GM18909 (cell line): ENCODE measurements around the gene INPP5A.
"Not testable (repeated sequence)": the region's sequence is repeated elsewhere in the genome, so short reads cannot be mapped to it uniquely, and the experiment has no call there.

Experiments used
- ATAC-seq: cut with Tn5 transposase; IDR thresholded peaks from one replicate; pipeline ENCODE4 v1.9.1; 2021; ENCODE audit warnings: mild to moderate bottlenecking; ENCODE audit not compliant: unreplicated experiment, poor library complexity

The INPP5A gene, protein sequence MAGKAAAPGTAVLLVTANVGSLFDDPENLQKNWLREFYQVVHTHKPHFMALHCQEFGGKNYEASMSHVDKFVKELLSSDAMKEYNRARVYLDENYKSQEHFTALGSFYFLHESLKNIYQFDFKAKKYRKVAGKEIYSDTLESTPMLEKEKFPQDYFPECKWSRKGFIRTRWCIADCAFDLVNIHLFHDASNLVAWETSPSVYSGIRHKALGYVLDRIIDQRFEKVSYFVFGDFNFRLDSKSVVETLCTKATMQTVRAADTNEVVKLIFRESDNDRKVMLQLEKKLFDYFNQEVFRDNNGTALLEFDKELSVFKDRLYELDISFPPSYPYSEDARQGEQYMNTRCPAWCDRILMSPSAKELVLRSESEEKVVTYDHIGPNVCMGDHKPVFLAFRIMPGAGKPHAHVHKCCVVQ

DNA sequence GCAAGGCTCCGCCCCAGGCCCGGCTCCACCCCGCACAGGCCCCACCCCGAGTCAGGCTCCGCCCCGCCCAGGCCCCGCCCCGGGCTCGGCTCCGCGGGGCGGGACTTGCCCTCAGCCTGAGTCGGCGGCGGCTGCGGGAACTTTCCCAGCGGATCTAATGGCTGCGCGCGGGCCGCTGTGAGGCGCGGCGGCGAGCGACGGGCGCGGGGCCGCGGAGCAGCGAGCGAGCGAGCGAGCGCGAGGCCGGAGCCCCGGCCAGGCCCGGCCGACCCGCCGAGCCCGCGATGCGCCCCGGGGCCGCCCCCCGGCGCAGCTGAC lies at the start of gene INPP5A:
Gene INPP5A (plus strand): TSS at position 104 of the 318 bp plus-strand sequence. CDS start 310 bp downstream, outside the sequence.
- ATAC-seq = no peak

DNA sequence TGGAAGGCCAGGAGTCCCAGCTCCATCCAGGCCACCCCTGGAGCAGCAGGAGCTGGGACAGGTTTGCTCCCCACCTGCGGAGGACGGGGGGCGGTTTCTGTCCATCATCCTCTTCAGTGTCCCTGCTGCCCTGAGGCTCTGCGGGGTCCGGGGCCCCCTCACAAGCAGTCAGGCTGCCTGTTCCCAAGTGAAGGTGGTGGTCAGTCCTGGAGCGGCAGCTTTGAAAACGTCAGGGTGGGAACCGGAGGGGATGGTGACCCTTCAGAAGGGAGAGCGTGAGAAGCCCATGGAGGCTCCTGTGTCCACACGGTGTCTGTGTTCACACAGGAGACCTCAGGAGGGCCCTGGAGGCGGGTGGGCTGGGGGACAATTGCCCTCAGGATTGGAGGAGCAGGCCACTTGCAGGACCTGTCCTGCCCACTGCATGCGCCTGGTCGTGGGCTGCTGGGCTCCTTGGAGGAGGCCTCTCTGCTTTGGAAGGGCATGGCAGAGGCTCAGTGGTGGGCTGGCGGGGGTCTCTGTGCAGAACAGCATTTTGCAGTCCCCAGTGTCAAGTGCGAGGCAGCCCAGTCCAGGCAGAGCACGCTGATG lies 49.3 kb upstream of the INPP5A start:
- no peak for ATAC-seq

DNA sequence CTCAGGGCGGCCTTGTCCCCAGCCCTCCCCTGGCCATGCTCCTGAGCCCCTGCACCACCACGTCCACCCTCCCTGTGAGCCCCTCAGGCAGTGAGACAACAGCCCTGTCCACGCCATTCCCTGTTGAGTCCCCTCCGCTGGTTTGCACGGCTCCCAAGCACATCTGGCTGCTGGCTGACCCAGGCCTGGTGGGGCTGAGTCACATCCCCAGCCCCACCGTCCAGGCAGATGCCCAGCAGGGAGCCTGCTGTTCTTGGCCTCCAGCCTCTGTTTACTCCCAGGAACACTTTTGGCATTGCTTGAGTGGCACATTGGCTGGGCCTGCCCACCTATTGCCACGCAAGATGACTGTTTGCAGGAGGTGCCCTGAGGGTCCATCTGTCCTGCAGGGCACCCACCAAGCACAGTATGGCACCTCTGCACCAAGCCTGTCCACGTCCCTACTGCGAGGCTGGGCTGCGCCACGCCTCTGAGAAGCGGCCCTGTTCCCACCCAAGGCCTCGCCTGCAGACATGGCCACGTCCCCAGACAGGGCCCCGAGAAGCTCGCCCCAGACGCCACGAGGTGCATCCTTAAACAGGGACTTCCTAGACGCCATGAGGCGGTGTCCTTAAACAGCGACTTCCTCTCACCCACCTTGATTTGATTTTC lies 48.4 kb upstream of the INPP5A start:
- ATAC-seq = no peak

DNA sequence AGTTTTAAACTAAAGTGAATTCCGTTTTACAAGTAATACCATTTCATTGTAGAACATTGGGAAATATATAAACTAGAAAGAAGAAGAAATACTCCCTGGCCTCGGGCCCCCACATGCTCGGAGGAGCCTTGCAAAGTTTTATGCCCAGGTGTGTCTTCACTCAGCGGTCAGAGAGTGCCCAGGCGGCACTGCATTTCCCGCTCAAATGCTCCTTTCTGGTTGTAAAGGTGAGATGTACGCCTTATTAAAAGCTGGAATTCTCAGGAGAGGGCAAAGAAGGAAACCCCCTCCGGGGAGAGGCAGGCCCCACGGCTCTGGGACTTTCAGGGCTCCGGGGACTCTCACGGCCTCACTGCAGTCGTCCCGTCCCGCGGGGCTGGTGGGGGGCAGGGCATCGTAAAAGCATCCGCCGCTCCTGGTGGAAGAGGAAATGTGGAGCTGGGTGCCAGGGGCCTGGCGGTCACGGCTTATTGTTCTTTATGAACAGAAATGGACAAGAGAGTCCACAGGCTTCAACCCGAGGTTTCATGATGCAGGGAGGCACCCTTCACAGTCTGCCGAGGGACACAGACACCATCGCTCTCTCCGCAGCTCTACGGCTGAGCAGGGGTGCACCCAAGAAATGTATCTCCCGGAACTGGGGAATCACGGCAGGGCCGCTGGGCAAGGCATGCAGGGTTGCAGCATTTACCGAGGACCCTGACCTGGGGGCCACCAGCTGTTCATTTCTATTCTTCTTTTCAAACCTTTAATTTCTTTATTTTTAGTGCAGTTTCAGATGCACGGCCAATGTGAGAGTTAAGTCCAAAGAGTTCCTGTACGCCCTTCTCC lies 47.7 kb upstream of the INPP5A start:
- no peak for ATAC-seq

DNA sequence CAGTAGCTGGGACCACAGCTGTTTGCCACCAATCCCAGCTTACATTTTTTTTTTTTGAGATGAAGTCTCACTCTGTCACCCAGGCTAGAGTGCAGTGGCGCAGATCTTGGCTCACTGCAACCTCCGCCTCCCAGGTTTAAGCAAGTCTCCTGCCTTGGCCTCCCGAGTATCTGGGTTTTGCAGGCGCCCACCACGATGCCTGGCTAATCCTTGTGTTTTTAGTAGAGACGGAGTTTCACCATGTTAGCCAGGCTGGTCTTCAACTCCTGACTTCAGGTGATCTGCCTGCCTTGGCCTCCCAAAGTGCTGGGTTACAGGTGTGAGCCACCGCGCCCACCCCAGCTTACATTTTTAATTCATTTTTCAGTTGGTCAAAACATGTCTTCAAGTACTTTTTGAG lies 46.1 kb upstream of the INPP5A start:
- ATAC-seq = not testable (repeated sequence)

DNA sequence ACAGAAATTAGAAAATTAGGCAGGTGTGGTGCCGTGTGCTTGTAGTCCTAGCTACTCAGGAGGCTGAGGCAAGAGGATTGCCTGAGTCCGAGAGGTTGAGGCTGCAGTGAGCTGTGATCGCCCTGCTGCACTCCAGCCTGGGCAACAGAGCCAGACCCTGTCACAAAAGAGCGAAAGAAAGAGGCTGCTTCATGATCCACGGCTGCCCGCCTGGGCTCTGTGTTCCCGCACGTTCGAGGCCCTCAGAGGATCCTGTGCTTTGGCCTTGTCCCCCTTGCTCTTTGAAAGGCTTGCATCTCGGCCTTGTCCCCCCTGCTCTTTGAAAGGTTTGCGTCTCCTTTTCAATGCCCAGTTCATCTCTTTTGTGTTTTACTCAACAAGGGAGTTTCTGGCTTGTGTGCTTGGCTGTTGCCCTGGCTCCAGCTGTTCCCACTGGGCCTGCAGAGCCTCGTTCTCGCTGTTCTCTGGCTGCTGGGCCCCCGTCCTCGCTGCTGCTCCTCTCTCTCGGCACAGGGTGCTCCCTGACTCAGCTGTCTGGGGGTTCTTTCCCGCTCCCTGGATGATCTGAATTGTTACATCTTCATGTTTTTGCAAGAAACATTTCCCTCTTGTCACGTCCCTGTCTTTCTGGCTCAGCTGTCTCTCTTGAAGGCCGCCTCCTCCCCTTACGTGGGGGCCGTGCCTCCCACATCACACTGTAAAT lies 45.1 kb upstream of the INPP5A start:
- ATAC-seq = no peak

DNA sequence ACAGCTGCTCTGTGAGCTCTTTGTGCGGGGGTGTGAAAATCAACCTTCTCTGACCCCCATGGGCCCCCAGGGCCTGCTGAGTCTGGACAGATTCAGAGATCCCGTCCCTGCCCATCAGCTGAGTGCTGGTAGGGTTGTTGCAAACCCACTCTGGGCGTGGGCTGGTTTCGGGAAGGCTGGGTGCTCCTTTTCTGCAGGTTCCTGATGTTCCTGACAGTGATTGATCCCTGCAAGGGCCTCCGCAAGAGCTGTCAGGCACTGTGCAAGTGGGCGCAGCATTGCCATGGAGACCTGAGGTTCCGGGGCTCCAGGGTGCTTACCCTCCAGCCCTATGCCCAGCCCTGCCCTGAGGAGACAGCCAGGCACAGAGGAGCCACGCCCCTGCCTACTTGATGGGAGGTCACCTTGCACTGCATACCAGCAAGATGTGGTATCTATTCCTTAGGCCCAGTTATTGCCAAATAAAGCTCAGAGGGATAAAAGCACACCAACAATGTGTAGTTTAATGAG lies 44.3 kb upstream of the INPP5A start:
- ATAC-seq = no peak

DNA sequence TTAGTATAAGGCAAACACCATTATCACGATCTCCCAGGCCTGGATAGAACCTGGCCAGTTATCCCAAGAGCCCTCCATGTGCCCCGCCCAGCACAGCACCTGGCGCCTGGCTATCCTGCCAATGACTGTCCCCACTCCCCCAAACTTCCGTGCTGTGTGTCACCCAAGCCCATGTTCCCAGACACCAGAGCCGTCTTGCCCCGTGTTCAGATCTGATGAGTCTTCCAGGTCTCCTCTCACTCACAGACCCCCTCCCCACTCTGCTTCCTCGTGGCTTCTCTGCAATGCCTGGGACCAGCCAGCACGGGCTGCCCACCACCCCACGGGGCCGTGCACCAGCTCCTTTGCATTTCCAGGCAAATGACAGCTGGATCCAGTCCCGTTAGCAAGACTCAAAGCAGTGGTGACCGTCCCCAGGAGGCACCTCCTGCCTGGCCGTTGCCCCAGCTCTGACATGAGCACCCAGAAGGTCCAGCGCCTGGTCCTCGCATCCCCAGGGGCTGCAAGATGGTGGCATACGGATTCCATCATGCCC lies 43.8 kb upstream of the INPP5A start:
- no peak for ATAC-seq

DNA sequence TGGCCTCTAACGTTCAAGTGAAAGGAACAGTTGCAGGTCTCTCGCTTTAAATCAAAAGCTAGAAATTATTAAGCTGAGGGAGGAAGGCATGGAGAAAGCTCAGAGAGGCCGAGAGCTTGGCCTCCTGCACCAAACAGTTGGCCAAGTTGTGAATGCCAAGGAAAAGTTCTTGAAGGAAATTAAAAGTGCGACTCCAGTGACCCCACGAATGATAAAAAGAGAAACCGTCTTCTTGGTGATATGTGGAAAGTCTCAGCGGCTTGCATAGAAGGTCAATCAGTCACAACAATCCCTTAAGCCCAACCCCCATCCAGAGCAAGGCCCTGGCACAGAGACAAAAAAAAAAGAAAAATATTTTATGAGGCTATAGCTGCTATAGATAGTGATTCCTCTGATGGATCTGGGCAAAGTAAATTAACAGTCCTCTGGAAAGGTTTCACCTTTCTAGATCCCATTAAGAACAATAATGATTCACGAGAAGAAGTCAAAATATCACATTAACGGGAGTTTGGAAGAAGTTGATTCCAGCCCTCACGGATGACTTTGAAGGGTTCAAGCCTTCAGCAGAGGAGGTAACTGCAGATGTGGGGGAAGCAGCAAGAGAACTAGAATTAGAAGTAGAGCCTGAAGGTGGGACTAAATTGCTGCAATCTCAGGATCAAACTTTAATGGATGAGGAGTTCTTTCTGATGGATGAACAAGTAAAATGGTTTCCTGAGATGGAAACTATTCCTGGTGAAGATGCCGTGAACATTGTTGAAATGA lies 42.5 kb upstream of the INPP5A start:
- no peak for ATAC-seq

DNA sequence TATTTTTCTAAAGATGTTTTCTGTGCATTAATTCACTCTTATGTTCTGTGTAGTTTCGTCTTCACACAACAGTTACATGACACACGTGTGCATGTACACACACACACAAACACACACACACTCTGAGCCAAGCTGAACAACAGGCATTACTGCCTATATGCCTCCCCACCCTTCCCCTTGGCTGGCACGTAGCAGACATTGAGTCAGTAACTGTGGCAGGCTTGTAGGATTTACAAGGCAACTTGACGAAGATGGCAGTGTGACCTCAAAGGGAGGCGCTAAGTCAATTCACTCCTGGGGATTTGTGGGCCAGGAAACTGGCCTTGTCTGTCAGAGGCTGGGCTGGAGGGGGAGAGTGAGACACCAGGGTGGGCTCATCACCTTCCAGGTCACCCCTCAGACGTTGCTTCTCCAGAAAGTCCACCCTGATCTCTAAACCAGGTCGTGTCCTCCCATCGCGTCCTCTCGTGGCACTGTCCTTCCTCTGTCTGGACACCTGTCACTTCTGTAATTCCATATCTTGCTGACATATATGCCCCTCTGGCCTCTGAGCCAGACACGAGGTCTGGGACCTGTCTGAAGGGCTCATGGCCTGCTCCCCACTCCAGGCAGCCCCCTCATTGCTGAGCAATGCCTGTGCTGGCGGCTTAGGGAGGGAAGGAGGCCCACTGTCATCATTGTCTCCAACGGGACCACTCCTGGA lies 41.1 kb upstream of the INPP5A start:
- ATAC-seq = no peak

DNA sequence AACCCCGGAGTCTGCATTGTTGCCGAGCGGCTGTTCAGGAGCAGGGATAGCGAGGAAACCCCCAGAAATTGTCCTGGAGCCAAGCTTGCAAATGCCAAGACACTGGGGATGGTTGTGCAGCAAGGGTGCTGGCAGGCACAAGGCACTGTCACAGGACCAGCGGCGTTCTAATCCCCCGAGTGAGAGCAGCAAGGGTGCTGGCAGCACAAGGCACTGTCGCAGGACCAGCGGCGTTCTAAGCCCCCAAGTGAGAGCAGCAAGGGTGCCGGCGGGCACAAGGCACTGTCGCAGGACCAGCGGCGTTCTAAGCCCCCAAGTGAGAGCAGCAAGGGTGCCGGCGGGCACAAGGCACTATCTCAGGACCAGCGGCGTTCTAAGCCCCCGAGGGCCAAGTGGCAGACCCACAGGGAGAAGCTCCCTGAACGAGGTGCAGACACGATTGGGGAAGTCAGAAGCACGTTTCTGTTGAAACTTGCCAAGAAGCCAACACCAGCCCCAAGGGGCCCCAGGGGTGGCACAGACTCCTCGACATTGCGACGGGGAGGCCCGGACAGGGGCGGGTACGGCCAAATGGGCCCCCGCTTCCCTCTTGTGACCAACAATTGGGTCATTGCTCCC lies 40.4 kb upstream of the INPP5A start:
- no peak for ATAC-seq

DNA sequence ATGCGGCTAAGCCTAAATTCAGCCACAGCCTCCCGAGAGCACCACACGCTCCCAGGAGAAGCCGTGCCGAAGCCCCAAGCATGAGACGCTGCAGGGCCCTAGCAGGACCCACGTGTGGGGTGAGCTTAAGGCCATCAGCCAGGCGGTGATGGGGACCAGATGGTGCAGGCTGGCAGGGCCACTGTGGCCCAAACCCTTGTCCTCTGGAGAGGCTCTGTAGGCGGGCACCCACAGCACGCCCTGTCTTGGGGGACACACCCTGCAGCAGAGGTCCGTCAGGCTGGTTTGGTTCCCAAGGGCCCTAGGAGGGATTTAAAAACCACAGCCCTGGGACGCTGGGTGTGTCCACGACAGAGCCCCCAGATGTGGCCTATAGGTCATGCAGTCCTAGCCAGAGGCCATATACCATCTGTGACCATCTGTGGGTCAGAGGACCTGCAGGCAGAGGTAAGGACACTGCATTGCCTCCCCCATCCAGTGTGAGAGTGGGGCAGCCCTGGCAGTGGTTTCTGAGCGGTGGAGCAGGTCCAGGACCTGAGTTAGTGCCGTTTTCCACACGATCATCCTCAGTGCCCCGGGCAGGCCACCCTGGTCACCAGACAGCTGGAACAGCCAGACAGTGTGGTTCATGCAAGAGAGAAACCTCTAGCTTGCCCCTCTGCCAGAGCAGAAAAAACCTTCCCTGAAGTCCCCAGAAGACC lies 39.6 kb upstream of the INPP5A start:
- no peak for ATAC-seq

DNA sequence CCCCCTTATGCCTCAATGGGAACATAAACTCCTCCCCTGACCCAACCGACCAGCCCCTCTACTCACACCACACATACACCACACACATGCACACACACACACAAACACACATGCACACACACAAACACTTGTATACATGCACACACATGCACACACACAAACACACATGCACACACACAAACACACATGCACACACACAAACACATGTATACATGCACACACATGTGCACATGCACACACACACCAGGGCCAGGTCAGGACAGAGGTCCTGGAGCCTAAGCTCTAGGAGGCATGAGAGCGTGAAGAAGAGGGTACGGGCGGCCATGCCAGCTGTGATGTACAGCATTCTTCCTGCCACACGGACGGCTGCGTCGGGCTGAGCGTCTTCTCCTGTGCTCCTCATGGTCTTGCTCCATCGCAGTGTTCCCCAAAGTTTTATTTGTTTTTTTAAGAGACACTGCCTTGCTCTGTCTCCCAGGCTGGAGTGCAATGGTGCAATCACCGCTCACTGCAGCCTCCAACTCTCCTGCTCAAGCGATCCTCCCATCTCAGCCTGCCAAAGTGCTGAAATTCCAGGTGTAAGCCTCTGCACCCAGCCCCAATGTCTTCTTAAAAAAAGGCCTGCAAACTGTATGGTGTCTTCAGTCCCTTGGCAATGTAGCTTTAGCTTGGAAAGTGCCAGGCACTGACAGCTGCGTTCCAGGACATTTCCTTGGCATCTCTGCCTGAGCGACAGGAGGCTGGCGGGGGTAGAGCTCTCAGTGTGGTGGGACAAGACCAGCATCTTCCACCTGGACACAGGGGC lies 38.8 kb upstream of the INPP5A start:
- no peak for ATAC-seq

DNA sequence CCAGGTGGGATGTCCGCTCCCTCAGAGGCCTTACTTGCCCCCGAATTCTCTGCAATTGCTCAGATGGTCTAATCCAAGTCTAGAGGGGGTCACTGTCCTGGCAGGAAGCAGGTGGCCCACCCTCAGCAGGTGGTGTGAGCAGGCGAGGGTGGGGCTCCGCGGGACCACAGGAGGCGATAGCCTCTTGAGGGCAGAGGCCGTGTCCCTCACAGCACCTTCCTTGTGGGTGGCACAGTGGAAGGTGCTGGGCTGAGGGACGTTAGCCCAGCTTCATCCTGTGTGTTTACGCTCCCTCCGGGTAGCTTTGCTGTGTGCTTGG lies 38.3 kb upstream of the INPP5A start:
- no peak for ATAC-seq

DNA sequence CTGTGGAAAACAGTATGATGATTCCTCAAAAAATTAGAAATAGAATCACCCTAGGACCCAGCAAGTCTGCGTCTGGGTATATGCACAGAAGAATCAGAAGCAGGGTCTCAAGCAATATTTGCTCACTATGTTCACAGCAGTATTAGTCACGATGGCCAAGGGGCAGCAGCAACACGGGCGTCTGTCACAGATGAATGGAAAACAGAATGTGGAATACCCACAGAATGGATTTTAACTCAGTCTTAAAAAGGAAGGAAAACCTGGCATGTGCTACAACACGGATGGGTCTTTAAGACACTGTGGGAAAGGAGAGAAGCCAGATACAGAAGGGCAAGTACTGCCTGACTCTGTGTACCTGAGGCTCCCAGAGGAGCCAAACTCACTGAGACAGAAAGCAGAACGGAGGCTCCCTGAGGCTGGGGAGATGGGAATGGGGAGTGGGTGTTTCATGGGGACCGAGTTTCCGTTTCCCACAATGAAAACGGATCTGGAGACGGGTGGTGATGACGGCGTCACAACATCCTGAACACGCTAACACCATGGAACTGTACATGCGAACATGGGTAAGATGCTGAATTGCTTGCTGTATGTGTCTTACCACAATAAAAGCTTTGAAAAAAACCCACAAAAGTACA lies 36.7 kb upstream of the INPP5A start:
- ATAC-seq = no peak

DNA sequence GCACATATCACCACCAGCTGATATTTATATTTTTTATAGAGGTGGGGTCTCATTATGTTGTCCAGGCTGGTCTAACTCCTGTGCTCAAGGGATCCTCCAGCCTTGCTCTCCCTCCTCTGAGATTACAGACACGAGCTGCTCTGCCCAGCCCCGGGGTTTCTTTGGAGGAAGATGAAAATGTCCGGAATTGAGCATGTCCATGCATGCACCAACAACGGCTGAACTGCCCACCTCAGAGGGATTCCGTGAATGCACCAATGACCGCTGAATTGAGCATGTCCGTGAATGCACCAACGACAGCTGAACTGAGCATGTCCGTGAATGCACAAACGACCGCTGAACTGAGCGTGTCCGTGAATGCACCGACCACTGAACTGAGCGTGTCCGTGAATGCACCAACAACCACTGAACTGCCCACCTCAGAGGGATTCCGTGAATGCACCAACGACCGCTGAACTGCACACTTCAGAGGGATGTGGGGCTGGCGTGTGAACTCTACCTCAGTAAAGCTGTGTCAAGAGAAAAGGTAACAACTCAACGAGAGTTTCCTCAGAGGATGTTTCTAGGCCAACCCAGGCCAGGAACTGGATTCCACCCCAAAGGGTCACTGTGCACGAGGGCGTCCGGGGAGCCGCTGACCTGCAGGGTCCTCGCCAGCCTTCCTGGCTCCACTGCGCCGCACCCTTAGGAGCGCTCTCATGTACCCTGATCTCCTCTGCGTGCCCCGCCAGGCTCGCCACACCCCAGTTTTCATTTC lies 34.9 kb upstream of the INPP5A start:
- no peak for ATAC-seq
